B cell (primary cell): ENCODE data around the gene SYT2. TPM values are rescaled to one million over a fixed set of nuclear protein-coding genes. Genes with fewer than 3 reads are reported as not detected.

Experiments
- ATAC-seq: fragments of 200-7000 bp; cut with Tn5 transposase; one replicate; pipeline ENCODE4 v1.10.0; 2021; ENCODE audit warnings: low read depth, mild to moderate bottlenecking, moderate number of reproducible peaks, moderate library complexity
- CTCF ChIA-PET: fragments of 350-600 bp; sonication (Branson Sonifier 250); formaldehyde crosslinking; loops from one replicate; lab custom pipeline; 2021; ENCODE audit warnings: antibody characterized with exemption, inconsistent platforms; lab: Charles Lee
- POLR2A ChIA-PET: fragments of 350-600 bp; sonication (Branson Sonifier 250); formaldehyde crosslinking; loops from one replicate; lab custom pipeline; 2021; ENCODE audit warnings: antibody characterized with exemption; lab: Charles Lee
- DNase-seq: peaks from one replicate; pipeline ENCODE4 v3.0.0; 2013
- H2AFZ ChIP-seq: 2 replicates; pipeline ENCODE4 v1.6.1; 2012; ENCODE audit warnings: mild to moderate bottlenecking, low read depth, low read length; ENCODE audit not compliant: insufficient read depth, poor library complexity, severe bottlenecking
- H3K27ac ChIP-seq, 2 donors: 1 replicate in 1 of 2; 2 replicates in 1 of 2; pipeline ENCODE4 v1.5.1; 2012 to 2013; ENCODE audit warnings: low read length in 2 of 2, mild to moderate bottlenecking in 2 of 2, moderate library complexity in 1 of 2
- H3K27me3 ChIP-seq, 4 experiments: fragments of 200-600 bp in 1 of 4; sonication (generic) in 1 of 4; replicated peaks in 1 of 4; 1 replicate in 2 of 4; 2 replicates in 2 of 4; pipeline versions ENCODE4 v1.6.1 to v1.7.0; 2013 to 2016; ENCODE audit warnings: low read length in 3 of 4, mild to moderate bottlenecking in 2 of 4, mixed read lengths in 1 of 4, moderate library complexity in 1 of 4; ENCODE audit not compliant: insufficient read depth in 4 of 4, control insufficient read depth in 3 of 4; ENCODE audit errors: control extremely low read depth in 1 of 4
- H3K36me3 ChIP-seq, 2 experiments: replicated peaks in 1 of 2; 1 replicate in 1 of 2; 2 replicates in 1 of 2; pipeline versions ENCODE4 v1.6.1 to v1.7.1; 2013; ENCODE audit warnings: low read length in 1 of 2; ENCODE audit not compliant: insufficient read depth in 2 of 2, control insufficient read depth in 1 of 2; ENCODE audit errors: control extremely low read depth in 1 of 2, extremely low read depth in 1 of 2
- H3K4me1 ChIP-seq, 2 donors: fragments of 200-600 bp in 1 of 2; sonication (generic) in 1 of 2; 1 replicate in 1 of 2; 2 replicates in 1 of 2; pipeline versions ENCODE4 v1.5.1 to v1.6.1; 2013 to 2017; ENCODE audit warnings: low read length in 2 of 2; ENCODE audit not compliant: control insufficient read depth in 2 of 2, insufficient read depth in 2 of 2
- H3K4me2 ChIP-seq: replicated peaks from 2 replicates; pipeline ENCODE3; 2012; ENCODE audit warnings: mild to moderate bottlenecking, low read depth, low read length; ENCODE audit not compliant: poor library complexity, severe bottlenecking
- H3K4me3 ChIP-seq, 5 experiments: fragments of 200-600 bp in 1 of 5; sonication (generic) in 1 of 5; 1 replicate in 3 of 5; 2 replicates in 2 of 5; pipeline versions ENCODE4 v1.5.1 to v1.7.0; 2011 to 2016; ENCODE audit warnings: low read length in 4 of 5, mild to moderate bottlenecking in 4 of 5, low read depth in 2 of 5, control low read depth in 1 of 5, moderate library complexity in 1 of 5; ENCODE audit not compliant: insufficient read depth in 1 of 5; ENCODE audit errors: control extremely low read depth in 1 of 5, extremely low read depth in 1 of 5
- H3K79me2 ChIP-seq: fragments of 200-600 bp; sonication (generic); one replicate; pipeline ENCODE4 v1.6.0; 2016; ENCODE audit warnings: low read length; ENCODE audit not compliant: control insufficient read depth, insufficient read depth
- H3K9ac ChIP-seq: fragments of 200-600 bp; sonication (generic); 2 replicates; pipeline ENCODE4 v1.6.1; 2017; ENCODE audit warnings: mild to moderate bottlenecking, low read length, moderate library complexity
- H3K9me3 ChIP-seq, 3 donors: one replicate each; pipeline versions ENCODE4 v1.6.1 to v1.7.1; 2013; ENCODE audit warnings: low read length in 2 of 3; ENCODE audit not compliant: control insufficient read depth in 2 of 3, insufficient read depth in 1 of 3; ENCODE audit errors: control extremely low read depth in 1 of 3
- H4K20me1 ChIP-seq: 2 replicates; pipeline ENCODE4 v1.6.0; 2012; ENCODE audit warnings: mild to moderate bottlenecking, low read length; ENCODE audit not compliant: insufficient read depth, control insufficient read depth, poor library complexity, severe bottlenecking
- H3K27ac Mint-ChIP-seq: one replicate; pipeline ENCODE4 v1.8.0; 2021; ENCODE audit warnings: mixed read lengths
- H3K27me3 Mint-ChIP-seq: one replicate; pipeline ENCODE4 v1.8.0; 2021; ENCODE audit warnings: mixed read lengths
- H3K4me1 Mint-ChIP-seq: one replicate; pipeline ENCODE4 v1.8.0; 2021; ENCODE audit warnings: mixed read lengths
- H3K4me3 Mint-ChIP-seq: one replicate; pipeline ENCODE4 v1.8.0; 2021; ENCODE audit warnings: mixed read lengths
- H3K9me3 Mint-ChIP-seq: one replicate; pipeline ENCODE4 v1.8.0; 2022; ENCODE audit warnings: mixed read lengths; ENCODE audit not compliant: insufficient read depth
- EZH2 ChIP-seq: IDR thresholded peaks from 2 replicates; pipeline ENCODE4 v1.6.1; 2012; ENCODE audit warnings: borderline replicate concordance, low read depth, mild to moderate bottlenecking, moderate library complexity, low read length; ENCODE audit not compliant: insufficient read depth, poor library complexity, severe bottlenecking
- WGBS: methylation state at CpG from one replicate; pipeline ENCODE4 v1.1.5; 2013; ENCODE audit warnings: missing lambda C conversion rate; ENCODE audit not compliant: insufficient coverage; 5-methylcytosine and 5-hydroxymethylcytosine counted together
- intact Hi-C: fragments of 100-400 bp; cut with micrococcal nuclease; formaldehyde crosslinking; loops from one replicate; pipeline ENCODE4 v1.10.0; 2022
- polyA plus RNA-seq: library from polyadenylated mRNA; depleted of rRNA; stranded (reverse); fragments of >200 nt; gene quantifications from 2 replicates; pipeline ENCODE4 v1.2.3, GENCODE V29; 2012
- total RNA-seq, 2 donors: library from RNA; stranded (reverse); fragments of 120-200 nt in 1 of 2; gene quantifications; 1 replicate in 1 of 2; 2 replicates in 1 of 2; pipeline versions ENCODE4 v1.2.3 to v1.2.4, GENCODE V29; 2013 to 2022
- TF ChIP-seq, protein P1 (sequence below): fragments of 200-600 bp; IDR thresholded peaks from one replicate; pipeline ENCODE4 v1.8.0; 2022; ENCODE audit warnings: antibody characterized with exemption, mild to moderate bottlenecking

SYT2 gene
- total and polyA plus RNA-seq, 2 donors (not counting 1 experiment from before 2014, with no cell fraction given) = not detected

DNA sequence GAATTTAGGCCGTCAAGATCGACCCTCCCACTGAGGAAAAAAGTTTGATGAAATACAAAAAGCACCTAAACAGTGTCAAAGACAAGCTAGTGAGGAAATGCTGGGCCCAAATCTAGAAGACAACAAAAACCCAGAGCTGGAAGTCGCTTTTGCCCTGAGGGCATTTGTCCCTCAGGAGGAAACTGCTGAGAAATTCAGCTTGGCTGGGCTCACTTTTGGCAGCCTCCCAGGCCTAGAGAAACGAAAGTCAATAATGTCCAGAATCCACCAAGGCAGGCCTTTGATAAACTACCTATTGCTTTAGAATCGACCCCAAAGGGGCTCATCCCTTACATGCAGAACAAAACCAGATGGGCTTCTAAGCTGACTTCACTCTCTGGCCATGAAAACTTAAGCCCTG is 38.9 kb downstream of the SYT2 start:
- TF ChIP-seq, protein P1, sequence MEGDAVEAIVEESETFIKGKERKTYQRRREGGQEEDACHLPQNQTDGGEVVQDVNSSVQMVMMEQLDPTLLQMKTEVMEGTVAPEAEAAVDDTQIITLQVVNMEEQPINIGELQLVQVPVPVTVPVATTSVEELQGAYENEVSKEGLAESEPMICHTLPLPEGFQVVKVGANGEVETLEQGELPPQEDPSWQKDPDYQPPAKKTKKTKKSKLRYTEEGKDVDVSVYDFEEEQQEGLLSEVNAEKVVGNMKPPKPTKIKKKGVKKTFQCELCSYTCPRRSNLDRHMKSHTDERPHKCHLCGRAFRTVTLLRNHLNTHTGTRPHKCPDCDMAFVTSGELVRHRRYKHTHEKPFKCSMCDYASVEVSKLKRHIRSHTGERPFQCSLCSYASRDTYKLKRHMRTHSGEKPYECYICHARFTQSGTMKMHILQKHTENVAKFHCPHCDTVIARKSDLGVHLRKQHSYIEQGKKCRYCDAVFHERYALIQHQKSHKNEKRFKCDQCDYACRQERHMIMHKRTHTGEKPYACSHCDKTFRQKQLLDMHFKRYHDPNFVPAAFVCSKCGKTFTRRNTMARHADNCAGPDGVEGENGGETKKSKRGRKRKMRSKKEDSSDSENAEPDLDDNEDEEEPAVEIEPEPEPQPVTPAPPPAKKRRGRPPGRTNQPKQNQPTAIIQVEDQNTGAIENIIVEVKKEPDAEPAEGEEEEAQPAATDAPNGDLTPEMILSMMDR = no peak
- TF ChIP-seq EZH2 = no peak
- no peak for DNase-seq
- Histone ChIP-seq H3K4me1 (no peaks in the 10 kb centered on the region), H3K4me2 (no peak overlapping the region), H4K20me1 (no peaks in the 10 kb centered on the region), H3K36me3 (no peaks in the 10 kb centered on the region), H3K79me2 (no peaks in the 10 kb centered on the region), H2AFZ (no peak overlapping the region), H3K27ac (no peak overlapping the region), H3K9me3 (peaks cover 0 to 8% (median 0%) of the 10 kb centered on the region in 3 donors), H3K27me3 (peaks cover 0 to 18% (median 2%) of the 10 kb centered on the region in 4 experiments), H3K4me3 (no peak overlapping the region), H3K9ac (no peak overlapping the region)
- POLR2A ChIA-PET = no interaction called here
- ATAC-seq = no peak
- intact Hi-C loops = no loop called here
- H3K27me3 Mint-ChIP-seq = peaks cover 27% of the 10 kb centered on the region
- no peak overlapping the region for H3K27ac Mint-ChIP-seq
- WGBS = 47% methylated on average over 3 of the region's 5 CpGs
- no peaks in the 10 kb centered on the region for H3K4me1 Mint-ChIP-seq
- CTCF ChIA-PET = interaction anchor here (1.0 to 1.5 kb wide), 2 partner anchors 207 to 483 kb away, joined by 3 read pairs; no protein-coding TSS in a partner anchor
- peaks cover 2% of the 10 kb centered on the region for H3K9me3 Mint-ChIP-seq
- H3K4me3 Mint-ChIP-seq = no peak overlapping the region

DNA sequence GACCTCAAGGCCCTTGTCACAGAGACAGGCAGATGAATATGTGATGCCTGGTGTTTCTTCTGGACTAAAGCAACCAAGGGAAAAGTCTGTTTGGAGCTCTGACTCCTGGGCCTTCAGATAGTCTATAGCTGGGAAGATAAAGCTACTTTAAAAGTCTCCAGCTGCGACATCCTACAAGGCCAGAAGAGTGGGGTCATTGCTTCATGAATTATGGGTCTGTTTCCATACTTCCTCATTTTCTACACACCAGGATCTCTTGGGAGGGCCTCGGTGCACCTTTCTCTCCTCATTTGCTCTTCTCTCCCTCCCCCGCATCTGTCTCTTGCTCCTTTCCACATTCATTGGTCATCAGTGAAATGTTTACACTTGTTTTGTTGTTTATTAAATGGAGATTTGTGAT is 44.8 kb downstream of the SYT2 start:
- H3K4me1 Mint-ChIP-seq = no peaks in the 10 kb centered on the region
- Histone ChIP-seq H4K20me1 (no peaks in the 10 kb centered on the region), H3K36me3 (no peaks in the 10 kb centered on the region), H3K4me1 (no peaks in the 10 kb centered on the region), H3K4me2 (no peak overlapping the region), H3K9ac (no peak overlapping the region), H2AFZ (no peak overlapping the region), H3K9me3 (no peaks in the 10 kb centered on the region), H3K27ac (no peak overlapping the region), H3K27me3 (peaks cover 0 to 30% (median 6%) of the 10 kb centered on the region in 4 experiments), H3K4me3 (no peak overlapping the region), H3K79me2 (no peaks in the 10 kb centered on the region)
- H3K4me3 Mint-ChIP-seq = no peak overlapping the region
- peaks cover 57% of the 10 kb centered on the region for H3K27me3 Mint-ChIP-seq
- ChIA-PET CTCF (interaction anchor here (0.6 kb wide), 1 partner anchor 323 kb away, joined by 3 read pairs; no protein-coding TSS in a partner anchor), POLR2A (no interaction called here)
- TF ChIP-seq EZH2 = no peak
- TF ChIP-seq, protein P1 = no peak
- ATAC-seq (no peak), DNase-seq (no peak)
- no CpG with 5 or more reads among the region's 3 CpGs for WGBS
- intact Hi-C loops = no loop called here
- no peaks in the 10 kb centered on the region for H3K9me3 Mint-ChIP-seq
- H3K27ac Mint-ChIP-seq = no peak overlapping the region
